ENCODE results near the gene RIPK3.

Gene RIPK3

DNA sequence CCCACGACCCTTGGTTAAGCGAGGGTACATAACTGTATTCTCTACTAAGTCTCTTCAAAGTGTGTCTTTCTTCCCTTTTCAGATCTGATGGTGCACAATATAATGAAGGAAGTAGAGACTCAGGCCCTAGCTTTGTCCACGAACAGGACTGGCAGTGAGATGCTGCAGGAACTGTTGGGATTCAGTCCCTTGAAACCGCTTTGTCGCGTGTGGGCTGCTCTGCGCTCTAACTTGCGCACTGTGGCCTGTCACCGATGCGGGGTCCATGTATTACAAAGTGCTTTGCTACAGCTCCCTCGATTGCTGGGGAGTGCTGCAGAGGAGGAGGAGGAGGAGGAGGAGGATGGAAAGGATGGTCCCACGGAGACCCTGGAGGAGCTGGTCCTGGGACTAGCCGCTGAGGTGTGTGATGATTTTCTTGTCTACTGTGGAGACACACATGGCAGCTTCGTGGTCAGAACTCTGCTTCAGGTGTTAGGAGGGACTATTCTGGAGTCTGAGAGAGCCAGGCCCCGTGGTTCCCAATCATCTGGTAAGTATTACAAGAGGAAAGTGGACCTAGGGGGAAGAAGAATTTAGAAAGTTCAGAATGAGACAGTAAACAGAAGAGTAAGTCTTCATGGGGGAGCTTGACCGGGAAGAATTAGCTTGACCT lies 39.3 kb downstream of the RIPK3 start:
- no peak for DNase-seq (ENCODE audit: low spot score)

DNA sequence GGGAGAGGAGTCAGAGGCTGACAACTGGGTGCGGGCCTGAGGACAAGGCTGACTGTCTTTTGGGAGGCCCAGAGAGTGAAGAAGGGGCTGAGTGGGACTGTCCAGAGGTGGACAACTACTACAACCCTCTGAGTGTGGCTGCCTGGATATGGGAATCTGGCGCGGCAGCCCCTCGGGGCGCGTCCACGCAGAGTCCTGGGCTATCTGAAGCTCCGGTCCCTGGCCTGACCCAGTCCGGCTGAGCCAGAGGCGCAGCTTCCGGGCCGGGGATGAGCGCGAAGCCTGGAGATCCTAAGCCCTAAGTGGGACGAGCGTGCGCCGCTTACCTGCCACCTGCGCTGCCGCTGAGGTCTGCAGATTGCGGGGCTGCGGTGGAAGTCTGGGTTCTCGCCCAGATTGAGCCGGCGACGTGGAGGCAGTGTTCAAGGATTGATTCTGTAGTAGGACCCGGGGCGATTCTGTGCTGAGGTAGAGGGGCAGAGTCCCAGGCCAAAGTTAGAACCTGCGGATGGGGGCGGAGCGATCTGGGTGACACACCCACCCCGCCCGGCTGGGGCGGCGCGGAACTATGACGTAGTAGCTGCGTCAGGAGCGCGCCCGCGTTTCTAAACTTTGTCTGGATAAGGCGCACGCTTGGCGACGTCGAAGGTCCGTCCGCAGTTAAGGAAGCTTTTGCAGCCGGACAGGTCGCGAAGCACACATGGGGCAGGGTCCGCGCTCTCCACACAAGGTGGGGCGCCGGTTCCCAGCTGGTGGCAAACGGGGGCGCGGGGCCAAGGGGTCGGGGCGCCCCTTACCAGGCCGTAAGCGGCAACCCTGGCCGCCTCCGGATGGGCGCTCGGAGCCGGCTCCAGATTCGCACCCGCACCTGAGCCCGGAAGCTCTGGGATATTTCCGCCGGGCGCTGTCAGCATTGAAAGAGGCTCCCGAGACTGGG lies 40.3 kb downstream of the RIPK3 start, which contains the start of the genes DHRS1 and NOP9:
Gene DHRS1 (minus strand): TSS at position 526 of the 937 bp plus-strand sequence. CDS start 674 bp downstream, outside the sequence.
Gene NOP9 (plus strand): TSS at position 596 of the 937 bp plus-strand sequence. CDS start 105 bp downstream, at position 701.
- peak; percentile 96 for DNase-seq (ENCODE audit: low spot score)

- no peak for DNase-seq (ENCODE audit: low spot score)
Observed at GRCh38 chr14:24298892-24299254, 40.9 kb downstream of the RIPK3 start.

- no peak for DNase-seq (ENCODE audit: low spot score)
Observed at GRCh38 chr14:24297190-24297964, 42.4 kb downstream of the RIPK3 start.

GRCh38 chr14:24296341-24297157 lies 43.2 kb downstream of the RIPK3 start:
- no peak for DNase-seq (ENCODE audit: low spot score)

DNA sequence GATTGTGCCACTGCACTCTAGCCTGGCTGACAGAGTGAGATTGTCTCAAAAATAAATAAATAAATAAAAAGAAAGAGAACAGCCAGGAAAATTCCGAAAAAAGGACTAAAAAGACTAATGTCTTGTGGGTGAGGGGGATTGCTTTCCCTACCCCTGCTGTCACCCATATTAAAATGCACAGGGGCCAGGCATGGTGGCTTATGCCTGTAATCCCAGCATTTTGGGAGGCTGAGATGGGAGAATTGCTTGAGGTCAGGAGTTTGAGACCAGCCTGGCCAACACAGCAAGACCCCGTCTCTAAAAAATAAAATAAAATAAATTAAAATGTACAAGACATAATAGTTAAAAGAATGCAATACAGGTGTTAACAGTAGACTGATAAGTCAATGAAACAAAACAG lies 46.3 kb downstream of the RIPK3 start:
- DNase-seq (ENCODE audit: low spot score) = no peak

DNA sequence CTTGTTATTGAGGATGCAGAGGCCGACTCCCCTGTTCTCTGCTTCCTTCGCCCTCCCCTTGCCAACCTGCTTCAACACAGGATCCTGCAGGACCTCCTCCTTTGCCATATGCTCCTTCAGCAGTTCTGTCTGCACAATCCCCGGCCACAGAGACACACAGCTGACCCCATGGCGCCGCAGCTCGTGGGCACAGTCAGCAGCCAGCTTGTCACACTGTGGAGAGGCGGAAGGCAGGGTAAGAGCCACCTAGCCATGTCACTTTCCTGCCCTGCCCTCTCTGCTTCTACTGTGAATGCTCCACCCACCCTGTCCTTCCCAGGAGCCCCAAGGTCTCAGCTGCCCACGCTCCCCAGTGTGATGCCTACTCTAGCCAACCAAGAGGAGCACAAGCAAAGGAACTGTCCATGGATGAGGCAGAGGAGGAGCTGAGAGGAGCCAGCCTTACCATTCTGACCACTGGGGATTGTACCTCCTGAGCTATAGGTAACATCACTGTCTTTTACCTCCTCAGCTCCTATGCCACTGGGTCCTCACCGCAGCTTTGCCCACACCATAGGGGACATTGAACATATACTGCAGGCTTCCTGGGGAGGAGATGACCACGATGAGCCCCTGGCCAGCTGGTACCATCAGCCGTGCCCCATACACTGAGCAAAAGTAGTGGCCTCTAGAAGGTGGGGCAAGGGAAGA lies 47.5 kb downstream of the RIPK3 start:
- DNase-seq (ENCODE audit: low spot score) = no peak

GRCh38 chr14:24291446-24292117 lies 48.2 kb downstream of the RIPK3 start:
- DNase-seq (ENCODE audit: low spot score) = no peak

DNA sequence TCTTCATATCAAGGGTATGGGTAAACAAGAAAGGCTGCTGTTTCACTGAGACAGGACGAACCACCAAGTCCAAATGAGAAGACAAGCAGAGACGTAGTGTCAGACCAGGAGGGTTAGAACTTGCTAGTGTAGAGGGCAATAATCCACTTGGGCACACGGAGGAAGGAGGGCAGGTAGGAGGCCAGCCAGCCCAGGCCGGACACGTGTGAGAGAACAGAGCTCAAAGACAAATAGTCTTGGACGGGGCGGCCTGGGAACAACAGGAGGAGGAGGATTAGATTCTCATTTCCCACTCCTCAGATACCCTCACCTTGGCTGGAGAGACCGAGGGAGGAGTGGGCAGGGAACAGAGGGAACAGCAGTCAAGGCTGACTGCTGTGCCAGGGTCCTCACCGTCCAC lies 49.0 kb downstream of the RIPK3 start:
- DNase-seq (ENCODE audit: low spot score) = no peak

DNA sequence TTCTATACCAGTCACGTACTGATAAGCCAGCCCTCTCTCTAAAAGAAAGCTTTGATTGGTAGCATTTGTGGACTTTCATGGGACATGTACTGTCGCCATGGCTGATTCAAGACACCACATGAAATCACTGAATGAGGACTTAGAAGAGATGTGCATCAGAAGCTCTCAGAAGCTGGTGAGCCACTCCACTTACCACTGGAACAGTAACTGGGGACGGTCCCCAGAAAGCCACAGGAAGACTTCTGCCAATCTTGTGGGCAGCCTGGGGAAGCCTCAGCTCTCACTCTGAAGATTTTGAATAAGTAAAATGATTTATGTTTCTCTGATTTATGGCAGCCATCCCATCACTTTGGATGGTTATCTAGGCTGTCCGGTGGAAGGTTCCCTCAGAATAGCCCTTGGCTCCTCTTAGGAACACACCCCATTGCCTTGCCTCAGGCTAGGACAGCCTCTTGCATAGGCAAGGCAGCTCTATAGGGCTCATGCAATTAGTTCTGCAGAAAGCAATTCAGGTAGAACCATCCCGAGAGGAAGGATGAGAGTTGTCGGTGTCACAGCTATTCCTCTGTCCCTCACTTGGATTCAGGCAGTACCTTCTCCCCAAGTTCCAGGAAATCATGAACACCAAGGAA lies 50.0 kb downstream of the RIPK3 start:
- DNase-seq (ENCODE audit: low spot score) = no peak

DNA sequence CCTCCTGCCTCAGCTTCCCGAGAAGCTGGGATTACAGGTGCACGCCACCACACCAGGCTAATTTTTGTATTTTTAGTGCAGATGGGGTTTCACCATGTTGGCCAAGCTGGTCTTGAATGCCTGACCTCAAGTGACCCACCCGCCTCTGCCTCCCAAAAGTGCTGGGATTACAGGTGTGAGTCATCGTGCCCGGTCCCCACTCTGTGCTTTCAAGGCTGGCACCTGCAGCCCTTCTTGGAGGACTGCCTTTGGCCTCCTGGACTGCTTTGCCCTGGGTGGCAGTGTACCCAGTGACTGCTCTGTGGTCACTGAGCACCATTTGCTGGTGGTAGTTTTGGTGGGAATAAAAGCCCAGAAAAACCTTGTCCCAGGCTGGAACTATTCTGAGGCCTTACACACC lies 52.8 kb downstream of the RIPK3 start:
- no peak for DNase-seq (ENCODE audit: low spot score)
